GM21447 (cell line): ENCODE results near the gene MBOAT2.
A peak's percentile ranks its signal among the peaks of the same experiment; 100 is the strongest.

Source experiments
- ATAC-seq: cut with Tn5 transposase; IDR thresholded peaks from one replicate; pipeline ENCODE4 v1.9.1; 2021; ENCODE audit not compliant: unreplicated experiment

MBOAT2 gene

DNA sequence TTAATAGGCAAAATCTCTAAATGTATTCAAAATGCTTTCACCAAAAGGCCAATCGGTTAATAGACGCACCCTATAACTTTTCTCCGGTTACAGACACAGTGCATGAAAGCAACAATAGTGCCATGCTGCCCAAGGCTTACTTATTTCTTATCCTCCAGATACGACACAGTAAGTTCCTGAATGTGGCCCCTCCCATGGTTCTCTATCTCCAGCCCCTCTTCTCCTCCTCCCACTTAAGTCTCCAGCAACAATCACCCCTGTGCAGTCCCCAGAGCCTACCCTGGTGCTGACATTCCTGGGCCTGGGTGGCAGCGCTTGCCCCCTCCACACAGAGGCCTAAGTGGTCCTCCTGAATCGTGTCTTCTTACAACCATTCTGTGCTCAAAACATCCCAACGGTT, 169.6 kb downstream of the MBOAT2 start:
- ATAC-seq, result no peak

DNA sequence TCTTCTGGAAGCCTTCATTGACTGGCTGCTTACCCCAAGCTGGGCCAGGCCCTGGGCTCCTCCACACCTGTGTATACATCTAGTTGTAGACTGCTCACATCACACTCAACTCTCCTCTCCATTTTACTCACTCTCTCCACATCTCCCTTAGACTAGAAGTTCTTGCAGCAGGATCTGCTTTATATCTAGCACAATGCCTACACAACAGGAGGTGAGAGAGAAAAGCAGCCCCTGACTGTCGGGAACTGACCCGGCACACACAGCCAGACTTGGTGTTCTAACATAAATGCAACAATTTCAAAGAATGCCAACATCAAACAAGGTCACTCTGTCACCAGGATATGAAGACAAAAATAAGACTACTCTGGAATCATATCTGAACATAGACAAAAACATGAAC, 172.0 kb downstream of the MBOAT2 start:
- no peak for ATAC-seq

DNA sequence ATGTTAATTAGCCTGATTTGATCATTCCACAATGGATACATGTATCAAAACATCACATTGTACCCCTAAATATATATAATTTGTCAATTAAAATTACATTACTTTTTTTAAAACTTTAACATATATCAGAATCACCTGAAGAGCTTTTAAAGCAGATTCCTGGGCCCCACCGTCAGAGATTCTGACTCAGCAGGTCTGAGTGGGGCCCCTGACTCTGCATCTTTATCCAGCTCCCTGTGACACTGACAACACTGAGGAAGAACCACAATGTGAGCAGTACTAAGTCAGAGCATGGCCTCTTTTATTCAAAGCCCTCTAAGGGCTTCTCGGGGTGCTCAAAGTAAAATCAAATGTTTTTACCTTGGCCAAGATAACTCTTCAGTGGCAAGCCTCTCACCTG, 175.8 kb downstream of the MBOAT2 start:
- ATAC-seq, result no peak

DNA sequence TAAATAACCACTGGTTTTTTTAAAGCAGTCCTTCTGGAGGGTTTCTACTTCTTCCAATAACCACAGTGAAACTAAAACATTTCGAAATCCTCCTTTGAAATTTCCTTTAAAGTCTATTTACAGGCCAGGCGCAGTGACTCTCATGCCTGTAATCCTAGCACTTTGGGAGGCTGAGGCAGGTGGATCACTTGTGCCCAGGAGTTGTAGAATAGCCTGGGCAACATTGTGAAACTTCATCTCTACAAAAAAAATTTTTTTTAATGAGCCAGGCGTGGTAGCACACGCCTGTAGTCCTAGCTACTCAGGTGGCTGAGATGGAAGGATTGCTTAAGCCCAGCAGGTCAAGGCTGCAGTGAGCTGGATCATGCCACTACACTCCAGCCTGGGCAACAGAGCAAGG, 181.3 kb downstream of the MBOAT2 start:
- no peak for ATAC-seq

DNA sequence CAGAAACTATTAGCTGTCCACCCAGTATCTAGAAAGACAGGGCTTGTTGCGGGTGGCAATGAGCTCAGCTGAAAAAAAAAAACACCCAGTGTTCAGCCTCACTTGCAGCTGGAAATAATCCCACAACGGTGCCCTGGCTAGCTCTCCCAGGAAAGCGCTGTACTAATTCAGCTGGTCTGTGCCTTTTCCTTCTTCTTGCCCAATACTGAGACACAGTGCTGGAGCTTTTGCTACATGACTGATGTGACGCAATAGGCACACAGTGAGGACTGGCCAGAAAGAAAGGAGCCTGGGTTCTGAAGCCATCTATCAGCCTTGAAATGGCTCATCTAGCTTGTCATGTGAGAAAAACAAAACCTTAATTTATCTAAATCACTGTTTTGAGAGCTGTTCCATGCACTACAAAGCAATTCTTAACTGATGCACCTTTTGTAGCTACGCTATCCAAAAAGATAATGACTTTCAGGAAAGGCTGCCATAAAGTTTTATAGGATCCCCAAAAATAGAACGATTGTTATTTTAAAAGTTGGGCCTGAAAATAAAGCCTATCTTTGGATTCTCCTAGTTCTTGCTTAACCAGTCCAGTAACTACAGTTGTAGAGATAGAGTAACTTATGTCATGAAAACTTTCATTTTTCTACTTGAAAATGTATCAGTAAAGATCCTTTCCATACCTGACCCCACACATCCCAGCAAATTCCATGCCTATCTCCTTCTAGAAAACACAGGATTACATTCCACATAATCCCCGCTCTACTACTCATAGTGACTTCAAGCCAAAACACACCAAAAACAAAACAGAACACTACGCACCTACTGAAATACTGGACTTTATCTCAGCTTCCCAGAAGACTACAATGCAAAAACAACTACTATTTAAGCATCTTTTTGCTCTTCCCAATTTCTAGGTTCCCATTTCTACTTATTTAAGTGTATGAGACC, 181.9 kb downstream of the MBOAT2 start:
- no peak for ATAC-seq

DNA sequence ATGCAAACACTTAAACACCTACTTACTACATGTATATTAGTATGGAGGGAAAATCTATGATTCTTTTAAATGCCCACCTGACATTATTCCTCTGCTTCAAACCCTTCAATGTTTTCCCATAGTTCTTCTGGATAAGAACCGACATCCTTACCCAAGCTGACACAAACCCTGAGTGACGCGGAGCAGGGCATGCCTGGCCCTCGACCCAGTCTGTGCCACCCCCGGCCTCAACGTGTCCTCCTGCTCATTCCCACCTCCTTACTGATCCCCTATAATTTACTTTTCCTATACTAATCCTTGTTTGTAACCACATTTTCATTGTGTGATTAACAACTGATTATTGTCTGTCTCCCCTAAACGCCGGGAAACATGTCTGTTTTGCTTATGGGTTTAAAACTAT, 183.5 kb downstream of the MBOAT2 start:
- ATAC-seq, result no peak

DNA sequence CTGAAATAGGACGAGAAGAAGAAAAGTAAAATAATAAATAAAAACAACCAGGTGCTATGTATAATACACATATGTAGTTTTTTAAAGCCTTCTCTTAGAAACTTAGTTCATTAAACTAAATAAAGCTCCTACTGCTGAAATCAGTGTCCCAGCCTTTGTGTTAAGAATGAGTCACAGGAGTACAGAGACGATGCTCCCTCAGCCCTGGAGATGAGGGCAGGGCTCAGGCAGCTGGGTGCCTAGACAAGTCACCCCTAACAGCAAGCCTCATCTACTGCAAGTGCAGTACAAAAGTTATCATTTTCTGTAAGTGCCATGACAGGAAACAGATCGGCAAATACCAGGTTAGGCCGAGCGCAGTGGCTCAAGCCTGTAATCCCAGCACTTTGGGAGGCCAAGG, 184.3 kb downstream of the MBOAT2 start:
- ATAC-seq, result no peak

DNA sequence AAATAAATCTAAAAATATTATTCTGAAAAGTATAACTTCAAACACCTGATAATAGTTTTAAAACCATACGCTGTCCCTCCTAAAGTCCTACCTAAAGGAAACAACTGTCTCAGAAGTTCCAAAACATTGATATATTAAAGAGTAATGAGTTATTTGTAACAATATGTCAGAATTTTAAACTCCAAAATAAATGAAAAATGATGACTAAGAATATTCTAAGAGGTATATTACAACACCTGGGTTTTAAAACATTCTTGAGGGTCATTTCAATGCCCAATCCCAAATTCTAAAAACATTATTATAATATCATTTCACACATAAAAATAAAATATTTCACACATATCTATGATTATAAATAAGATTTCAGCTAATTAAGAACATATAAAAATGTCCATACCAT, 186.3 kb downstream of the MBOAT2 start:
- ATAC-seq, result no peak

DNA sequence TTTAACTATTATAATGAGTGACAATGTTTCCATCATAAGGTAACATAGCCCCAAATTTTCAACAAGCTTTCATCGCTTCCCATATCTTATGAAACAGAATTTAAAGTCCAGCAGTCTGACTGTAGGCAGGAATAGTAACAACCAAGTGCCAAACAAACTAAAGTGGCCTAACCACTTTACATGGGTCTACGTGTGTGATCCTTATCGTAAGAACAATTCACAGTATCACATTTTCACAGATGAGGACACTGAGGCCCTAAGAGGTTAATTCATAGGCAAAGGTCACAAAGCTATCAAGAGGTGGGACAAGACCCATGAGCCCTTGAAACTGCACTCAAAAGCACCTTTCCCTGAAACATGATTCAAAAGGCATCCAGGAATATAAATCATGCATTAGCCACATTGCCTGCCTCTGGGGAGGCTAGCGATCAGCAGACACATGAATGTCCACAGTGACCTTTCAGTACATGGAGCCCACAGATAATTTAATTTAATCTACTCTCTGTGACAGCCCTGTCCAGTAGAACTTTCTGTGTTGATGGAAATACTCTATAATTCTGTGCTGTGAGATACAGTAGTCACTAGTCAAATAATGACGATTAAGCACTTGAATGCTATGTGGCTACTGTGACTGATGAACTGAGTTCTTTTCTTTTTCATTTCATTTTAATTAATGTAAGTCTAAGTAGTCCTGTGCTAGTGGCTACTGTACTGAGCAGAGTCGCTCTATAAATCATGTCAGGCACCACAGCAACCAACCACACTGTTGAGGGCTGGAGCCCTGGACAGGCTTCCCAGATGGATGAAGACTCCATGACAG, 196.4 kb downstream of the MBOAT2 start:
- no peak for ATAC-seq

DNA sequence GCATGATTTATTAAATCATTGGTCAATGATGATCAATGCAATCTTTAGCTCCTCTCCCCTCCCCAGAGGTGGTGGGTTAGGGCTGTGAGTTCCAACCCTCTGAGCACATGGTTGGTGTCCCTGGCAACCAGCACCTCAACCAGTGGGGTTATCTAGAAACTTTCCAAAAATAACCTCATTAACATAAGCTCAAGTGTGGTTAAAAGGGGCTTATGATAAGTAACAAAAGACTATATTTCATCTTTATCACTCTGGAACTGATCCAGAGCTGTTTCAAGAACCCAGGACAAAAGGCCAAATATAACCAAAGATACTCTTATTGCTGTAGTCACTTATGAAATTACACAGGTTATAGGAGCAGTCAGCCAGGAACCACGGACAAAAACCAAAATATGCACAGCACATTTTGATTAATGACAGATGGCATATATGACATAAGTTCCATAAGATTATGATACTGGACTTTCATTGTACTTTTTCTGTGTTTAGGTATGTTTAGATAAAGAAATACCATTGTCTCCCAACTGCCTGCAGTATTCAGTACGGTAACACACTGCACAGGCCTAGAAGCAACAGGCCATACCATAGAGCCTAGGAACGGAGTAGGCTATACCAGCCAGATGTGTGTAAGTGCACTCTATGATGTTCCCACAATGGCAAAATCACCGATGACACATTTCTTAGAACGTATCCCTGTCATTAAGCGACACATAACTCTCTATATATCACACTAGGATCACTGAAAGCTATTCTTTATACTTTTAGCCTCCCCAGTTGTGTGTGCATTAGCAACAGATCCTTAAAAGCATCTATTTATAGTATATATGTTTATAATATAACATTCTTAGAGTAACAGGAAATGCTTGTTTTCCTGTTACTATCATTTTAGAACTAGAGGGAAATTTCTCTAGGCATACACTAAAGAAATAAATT, 197.9 kb downstream of the MBOAT2 start:
- no peak for ATAC-seq

DNA sequence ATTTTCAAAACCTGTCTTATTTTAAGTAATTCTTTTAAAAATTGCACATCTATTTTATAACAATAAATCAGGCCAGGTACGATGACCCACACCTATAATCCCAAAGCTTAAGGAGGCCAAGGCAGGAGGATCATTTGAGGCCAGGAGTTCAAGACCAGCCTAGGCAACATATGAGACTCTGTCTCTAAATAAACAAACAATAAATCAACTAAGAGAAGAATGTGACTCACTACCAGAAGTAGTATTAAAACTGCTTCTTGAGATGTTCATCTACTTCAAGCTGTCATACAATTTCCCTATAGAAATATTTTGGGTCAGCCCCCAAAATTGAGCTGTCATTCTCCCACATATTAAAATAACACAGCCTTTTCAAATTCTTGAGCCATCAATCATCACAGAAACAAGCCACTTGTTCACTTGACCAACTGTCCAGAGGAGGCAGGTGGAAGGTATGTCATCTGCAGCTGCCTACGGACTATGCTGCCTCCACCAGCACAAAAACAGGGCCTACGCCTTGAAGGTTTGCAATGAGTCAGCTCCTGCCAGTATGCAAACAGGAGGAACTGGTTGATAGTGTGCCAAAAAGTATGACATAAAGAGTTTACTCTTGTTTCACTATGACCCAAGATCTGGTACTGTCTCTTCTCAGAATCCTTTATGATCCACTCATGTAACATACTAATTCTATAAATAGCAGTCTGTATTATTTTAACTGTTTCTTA, 199.7 kb downstream of the MBOAT2 start:
- ATAC-seq, result peak; percentile 98

DNA sequence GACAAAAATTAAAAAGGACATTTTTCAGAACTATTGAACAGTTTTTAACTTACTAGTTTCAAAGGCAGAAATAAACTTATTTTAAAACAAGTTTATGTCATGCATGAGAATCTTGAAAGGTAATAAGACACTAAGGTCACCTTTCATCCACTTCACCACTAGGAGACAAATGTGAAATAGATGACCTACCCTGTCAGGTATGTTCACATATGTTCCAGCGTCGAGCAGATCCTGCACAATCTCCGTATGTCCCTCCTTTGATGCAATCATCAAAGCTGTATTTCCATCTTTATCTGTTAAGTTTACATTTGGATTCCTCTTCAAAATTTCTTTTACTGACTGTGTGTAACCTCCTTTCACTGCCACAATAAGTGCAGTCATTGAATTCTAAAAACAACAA, 200.7 kb downstream of the MBOAT2 start:
- no peak for ATAC-seq
